Erythroblast (primary cell): ENCODE data around the gene PCDHGA10.

Experiments
- GATA1 ChIP-seq: IDR thresholded peaks from 2 replicates; pipeline ENCODE4 v1.6.1; 2011; ENCODE audit warnings: low read depth, mild to moderate bottlenecking, control low read depth, low read length, moderate library complexity
- POLR2A ChIP-seq: IDR thresholded peaks from 2 replicates; pipeline ENCODE4 v1.6.1; 2011; ENCODE audit warnings: mild to moderate bottlenecking, low read length

GRCh38 chr5:141399555-141400258, 13.1 kb upstream of the PCDHGA10 start:
- no peak for TF ChIP-seq POLR2A
- no peak for TF ChIP-seq GATA1
